Stomach (tissue), 9 donors: Measurements from ENCODE around the gene ZNF428. TPM values are rescaled to one million over a fixed set of nuclear protein-coding genes. Genes with fewer than 3 reads are reported as not detected.

Source experiments
- DNase-seq, 2 donors: peaks; one replicate each; pipeline versions ENCODE4 v3.0.0 to v3.0.0-alpha.2; 2013 to 2019
- H3K27ac ChIP-seq, 5 donors: fragments of 200-600 bp in 4 of 5; sonication (generic) in 4 of 5; one replicate each; pipeline ENCODE4 v1.5.1; 2013 to 2019; ENCODE audit warnings: mild to moderate bottlenecking in 1 of 5, moderate library complexity in 1 of 5
- H3K27me3 ChIP-seq, 3 donors: fragments of 200-600 bp; sonication (generic); one replicate each; pipeline ENCODE4 v1.5.1; 2017 to 2019; ENCODE audit warnings: mixed run types in 1 of 3
- H3K36me3 ChIP-seq, 4 donors: fragments of 200-600 bp; sonication (generic); 1 replicate in 3 of 4; 2 replicates in 1 of 4; pipeline ENCODE4 v1.5.1; 2016 to 2019
- H3K4me1 ChIP-seq, 4 donors: fragments of 200-600 bp; sonication (generic); one replicate each; pipeline ENCODE4 v1.5.1; 2016 to 2019
- H3K4me3 ChIP-seq, 4 donors: fragments of 200-600 bp; sonication (generic) in 3 of 4; one replicate each; pipeline ENCODE4 v1.5.1; 2016 to 2019; ENCODE audit warnings: mild to moderate bottlenecking in 1 of 4
- H3K9me3 ChIP-seq, 4 donors: fragments of 200-600 bp; sonication (generic); one replicate each; pipeline ENCODE4 v1.5.1; 2016 to 2019
- CTCF ChIP-seq, 7 experiments: fragments of 450-650 bp in 4 of 7; fragments of 200-600 bp in 3 of 7; sonication (generic) in 3 of 7; IDR thresholded peaks; one replicate each; pipeline ENCODE4 v1.5.1; 2016 to 2019; ENCODE audit warnings: antibody characterized with exemption in 7 of 7, control low read depth in 2 of 7, mild to moderate bottlenecking in 1 of 7
- EP300 ChIP-seq: sonication (generic); formaldehyde crosslinking; IDR thresholded peaks from one replicate; pipeline ENCODE4 v1.6.1; 2017; ENCODE audit warnings: antibody characterized with exemption
- POLR2A ChIP-seq, 4 donors: fragments of 450-650 bp; IDR thresholded peaks; one replicate each; pipeline ENCODE4 v1.6.1; 2016; ENCODE audit warnings: antibody characterized with exemption in 4 of 4, control low read depth in 2 of 4, mild to moderate bottlenecking in 1 of 4, moderate library complexity in 1 of 4
- POLR2AphosphoS5 ChIP-seq, 3 donors: sonication (generic); formaldehyde crosslinking; IDR thresholded peaks; one replicate each; pipeline ENCODE4 v1.6.1; 2016; ENCODE audit warnings: antibody characterized with exemption in 3 of 3
- WGBS, 5 donors: extraction: QIAGEN DNeasy Blood & Tissue Kit in 3 of 5; methylation state at CpG; one replicate each; pipeline versions ENCODE4 v1.1.5 to v1.1.7; 2013 to 2018; 5-methylcytosine and 5-hydroxymethylcytosine counted together
- intact Hi-C: fragments of 100-400 bp; cut with DNase I; formaldehyde crosslinking; loops from one replicate; pipeline ENCODE4 v1.15.1; 2023; ENCODE audit warnings: low total_unique reads
- polyA plus RNA-seq, 3 donors: library from polyadenylated mRNA; stranded (reverse); fragments of 200-250 nt; gene quantifications; one replicate each; pipeline ENCODE4 v1.2.3, GENCODE V29; 2013
- total RNA-seq, 5 donors: library from RNA; depleted of rRNA; stranded (reverse); fragments of >200 nt; gene quantifications; one replicate each; pipeline versions ENCODE4 v1.1.0 to v1.2.3, GENCODE V29; 2014 to 2016
- donor health status: healthy with polysubstance abuse.
- donor health status: Bipolar disorder and iron deficiency.
- donor health status: healthy.

ZNF428 gene
- total and polyA plus RNA-seq, 8 donors = 7.8 to 72.7 (median 25.5) TPM

GRCh38 chr19:43595999-43596841, 23.2 kb downstream of the ZNF428 start, which contains the start of the genes IRGQ and ZNF576:
Gene IRGQ, minus strand, starts transcription at chr19:43596134. Its CDS starts 796 bp downstream, at chr19:43595338.
Gene ZNF576, plus strand, starts transcription at chr19:43596595. Its CDS starts 514 bp downstream, at chr19:43597109.
- Histone ChIP-seq H3K27me3 (no peaks in the 10 kb centered on the region), H3K9me3 (no peaks in the 10 kb centered on the region), H3K4me1 (peaks cover 34 to 63% (median 54%) of the 10 kb centered on the region in 4 donors), H3K27ac (peak within 1 kb of the TSS; percentile 90 to 96 (median 96)), H3K36me3 (peaks cover 33 to 61% (median 57%) of the 10 kb centered on the region in 4 donors), H3K4me3 (peak within 1 kb of the TSS; percentile 62 to 74 (median 67))
- DNase-seq = peak; percentile 100
- TF ChIP-seq POLR2AphosphoS5 (IDR thresholded peaks at IDR 0.05) (peak; percentile 80 to 95 (median 93)), CTCF (IDR thresholded peaks at IDR 0.05) (no peak), POLR2A (IDR thresholded peaks at IDR 0.05) (peak in 2 of 4 donors; percentile 90 to 94)
- intact Hi-C loops = no loop called here
- 0 to 1% (median 0%) methylated on average over 41 to 60 of the region's 60 CpGs for WGBS, 5 donors

- no peaks in the 10 kb centered on the region for H3K27me3 ChIP-seq
- H3K4me3 ChIP-seq = peak overlapping the region; percentile 62 to 74 (median 67)
- peak overlapping the region; percentile 74 to 96 (median 96) for H3K27ac ChIP-seq
- intact Hi-C loops = no loop called here
- WGBS, 5 donors = 1 to 2% (median 1%) methylated on average over 18 of the region's 18 CpGs
- peaks cover 34 to 68% (median 54%) of the 10 kb centered on the region in 4 donors for H3K4me1 ChIP-seq
- no peak for DNase-seq
- H3K9me3 ChIP-seq = no peaks in the 10 kb centered on the region
- TF ChIP-seq POLR2AphosphoS5 (IDR thresholded peaks at IDR 0.05) (no peak), EP300 (no peak), POLR2A (IDR thresholded peaks at IDR 0.05) (no peak), CTCF (IDR thresholded peaks at IDR 0.05) (no peak)
- peaks cover 33 to 61% (median 57%) of the 10 kb centered on the region in 4 donors for H3K36me3 ChIP-seq
These were observed 23.8 kb downstream of the ZNF428 start for GRCh38 chr19:43595605-43595998.

- Histone ChIP-seq H3K27me3 (no peaks in the 10 kb centered on the region), H3K9me3 (no peaks in the 10 kb centered on the region), H3K27ac (peak overlapping the region; percentile 74 to 96 (median 96)), H3K4me1 (peaks cover 34 to 66% (median 53%) of the 10 kb centered on the region in 4 donors), H3K36me3 (peaks cover 33 to 61% (median 56%) of the 10 kb centered on the region in 4 donors), H3K4me3 (peak overlapping the region; percentile 62 to 74 (median 67))
- intact Hi-C loops = no loop called here
- peak; percentile 56 to 91 for DNase-seq
- WGBS, 5 donors = 1 to 3% (median 2%) methylated on average over 21 to 64 of the region's 64 CpGs
- TF ChIP-seq POLR2A (IDR thresholded peaks at IDR 0.05) (no peak), EP300 (no peak), CTCF (IDR thresholded peaks at IDR 0.05) (peak in 5 of 7 experiments; percentile 46 to 55 (median 51)), POLR2AphosphoS5 (IDR thresholded peaks at IDR 0.05) (peak in 1 of 3 donors; percentile 11)
These were observed 24.5 kb downstream of the ZNF428 start for GRCh38 chr19:43594710-43595604.
